SU-DHL-6 (cell line): ENCODE results near the gene SLC12A8.

Experiments used
- H2AFZ ChIP-seq: fragments of 200-600 bp; sonication (generic); 2 replicates; pipeline ENCODE4 v1.6.1; 2014; ENCODE audit warnings: low read depth, mild to moderate bottlenecking, moderate library complexity, mixed read lengths, antibody characterized with exemption, low read length; ENCODE audit not compliant: severe bottlenecking
- H3F3A ChIP-seq: fragments of 200-600 bp; shearing (Covaris generic); 2 replicates; pipeline ENCODE4 v1.6.0; 2016; ENCODE audit warnings: antibody characterized with exemption, mild to moderate bottlenecking; ENCODE audit not compliant: insufficient read depth
- H3K27ac ChIP-seq: fragments of 200-600 bp; sonication (generic); 2 replicates; pipeline ENCODE4 v1.5.1; 2016; ENCODE audit warnings: low read depth, mild to moderate bottlenecking, low read length, moderate library complexity, mixed read lengths
- H3K27me3 ChIP-seq: fragments of 200-600 bp; sonication (generic), shearing (Covaris generic); 2 replicates; pipeline ENCODE4 v1.6.0; 2014; ENCODE audit warnings: mild to moderate bottlenecking, low read length
- H3K36me3 ChIP-seq: fragments of 200-600 bp; sonication (generic); 2 replicates; pipeline ENCODE4 v1.6.1; 2014; ENCODE audit warnings: mild to moderate bottlenecking, low read length, mixed read lengths
- H3K4me2 ChIP-seq: fragments of 300-600, 200-600 bp; shearing (Covaris generic), sonication (generic); 2 replicates; pipeline ENCODE4 v1.6.0; 2014; ENCODE audit warnings: low read length, low read depth, mild to moderate bottlenecking; ENCODE audit not compliant: poor library complexity, severe bottlenecking
- H3K4me3 ChIP-seq: fragments of 200-600 bp; sonication (generic); 2 replicates; pipeline ENCODE4 v1.5.1; 2014; ENCODE audit warnings: antibody characterized with exemption, low read length, mild to moderate bottlenecking, mixed read lengths; ENCODE audit not compliant: insufficient read depth, poor library complexity, severe bottlenecking
- H3K79me2 ChIP-seq: fragments of 200-600 bp; sonication (generic); 2 replicates; pipeline ENCODE4 v1.6.1; 2014; ENCODE audit warnings: mild to moderate bottlenecking, low read length, moderate library complexity; ENCODE audit not compliant: insufficient read depth
- H3K9ac ChIP-seq: fragments of 200-600 bp; sonication (generic); 2 replicates; pipeline ENCODE4 v1.7.0; 2014; ENCODE audit warnings: mild to moderate bottlenecking, low read length
- H3K9me2 ChIP-seq: fragments of 200-600 bp; sonication (generic); replicated peaks from 2 replicates; pipeline ENCODE4 v1.6.1; 2014; ENCODE audit warnings: low read length; ENCODE audit not compliant: insufficient read depth
- H3K9me3 ChIP-seq: fragments of 200-600 bp; sonication (generic); 2 replicates; pipeline ENCODE4 v1.6.1; 2014; ENCODE audit warnings: low read length, mixed read lengths; ENCODE audit not compliant: insufficient read depth
- H4K20me1 ChIP-seq: fragments of 200-600 bp; sonication (generic); 2 replicates; pipeline ENCODE4 v1.6.1; 2014; ENCODE audit warnings: low read depth, mild to moderate bottlenecking, antibody characterized with exemption, low read length, moderate library complexity, mixed read lengths
- EZH2phosphoT487 ChIP-seq: fragments of 200-600 bp; sonication (generic), shearing (Covaris generic); conservative IDR thresholded peaks from 2 replicates; pipeline ENCODE4 v1.6.1; 2018; ENCODE audit warnings: mild to moderate bottlenecking, antibody characterized with exemption, low read length, moderate library complexity, mixed read lengths
- TF ChIP-seq, protein P1 (sequence below): fragments of 200-600 bp; sonication (generic); IDR thresholded peaks from one replicate; pipeline ENCODE4 v1.5.1; 2017; ENCODE audit warnings: antibody characterized with exemption, mild to moderate bottlenecking, low read length, moderate library complexity; ENCODE audit not compliant: insufficient read depth, poor library complexity, severe bottlenecking

SLC12A8 gene

DNA sequence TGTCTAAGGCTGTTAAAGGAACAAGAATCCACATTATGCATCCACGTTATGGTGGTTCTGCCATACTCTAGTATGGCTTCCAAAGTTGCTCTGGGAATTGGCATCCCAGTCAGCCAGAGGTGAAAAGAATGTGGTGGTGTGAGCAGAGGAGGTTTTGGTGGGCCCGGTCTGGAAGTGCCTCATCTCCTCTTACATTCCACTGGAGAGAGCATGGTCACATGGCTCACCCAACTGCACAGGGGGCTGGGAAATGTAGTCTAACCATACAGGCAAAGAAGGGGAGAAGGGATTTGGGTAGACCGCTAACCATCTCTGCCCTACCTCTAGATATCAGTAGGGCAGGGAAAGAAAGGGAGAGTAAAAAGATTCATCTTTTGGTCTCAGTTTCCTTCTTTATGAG is 153.6 kb downstream of the SLC12A8 start:
- no peak overlapping the region for H2AFZ ChIP-seq
- H3K9me2 ChIP-seq: no peaks in the 10 kb centered on the region
- H4K20me1 ChIP-seq: no peaks in the 10 kb centered on the region
- no peak overlapping the region for H3K4me3 ChIP-seq
- no peaks in the 10 kb centered on the region for H3K79me2 ChIP-seq
- no peaks in the 10 kb centered on the region for H3K27me3 ChIP-seq
- no peaks in the 10 kb centered on the region for H3K36me3 ChIP-seq
- no peaks in the 10 kb centered on the region for H3F3A ChIP-seq
- no peak overlapping the region for H3K4me2 ChIP-seq
- H3K27ac ChIP-seq: no peak overlapping the region
- H3K9ac ChIP-seq: no peak overlapping the region
- H3K9me3 ChIP-seq: no peaks in the 10 kb centered on the region
- TF ChIP-seq, protein P1, sequence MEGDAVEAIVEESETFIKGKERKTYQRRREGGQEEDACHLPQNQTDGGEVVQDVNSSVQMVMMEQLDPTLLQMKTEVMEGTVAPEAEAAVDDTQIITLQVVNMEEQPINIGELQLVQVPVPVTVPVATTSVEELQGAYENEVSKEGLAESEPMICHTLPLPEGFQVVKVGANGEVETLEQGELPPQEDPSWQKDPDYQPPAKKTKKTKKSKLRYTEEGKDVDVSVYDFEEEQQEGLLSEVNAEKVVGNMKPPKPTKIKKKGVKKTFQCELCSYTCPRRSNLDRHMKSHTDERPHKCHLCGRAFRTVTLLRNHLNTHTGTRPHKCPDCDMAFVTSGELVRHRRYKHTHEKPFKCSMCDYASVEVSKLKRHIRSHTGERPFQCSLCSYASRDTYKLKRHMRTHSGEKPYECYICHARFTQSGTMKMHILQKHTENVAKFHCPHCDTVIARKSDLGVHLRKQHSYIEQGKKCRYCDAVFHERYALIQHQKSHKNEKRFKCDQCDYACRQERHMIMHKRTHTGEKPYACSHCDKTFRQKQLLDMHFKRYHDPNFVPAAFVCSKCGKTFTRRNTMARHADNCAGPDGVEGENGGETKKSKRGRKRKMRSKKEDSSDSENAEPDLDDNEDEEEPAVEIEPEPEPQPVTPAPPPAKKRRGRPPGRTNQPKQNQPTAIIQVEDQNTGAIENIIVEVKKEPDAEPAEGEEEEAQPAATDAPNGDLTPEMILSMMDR: no peak
- TF ChIP-seq EZH2phosphoT487: no peak

- no peaks in the 10 kb centered on the region for H3K9me3 ChIP-seq
- no peak overlapping the region for H3K4me3 ChIP-seq
- no peaks in the 10 kb centered on the region for H3K79me2 ChIP-seq
- no peak overlapping the region for H3K27ac ChIP-seq
- H2AFZ ChIP-seq: no peak overlapping the region
- no peaks in the 10 kb centered on the region for H3K9me2 ChIP-seq
- no peaks in the 10 kb centered on the region for H4K20me1 ChIP-seq
- no peaks in the 10 kb centered on the region for H3K36me3 ChIP-seq
- H3F3A ChIP-seq: no peaks in the 10 kb centered on the region
- no peaks in the 10 kb centered on the region for H3K27me3 ChIP-seq
- no peak overlapping the region for H3K9ac ChIP-seq
- TF ChIP-seq, protein P1: no peak
- no peak for TF ChIP-seq EZH2phosphoT487
- H3K4me2 ChIP-seq: no peak overlapping the region
Measured at GRCh38 chr3:125058529-125058928, 154.0 kb downstream of the SLC12A8 start.

DNA sequence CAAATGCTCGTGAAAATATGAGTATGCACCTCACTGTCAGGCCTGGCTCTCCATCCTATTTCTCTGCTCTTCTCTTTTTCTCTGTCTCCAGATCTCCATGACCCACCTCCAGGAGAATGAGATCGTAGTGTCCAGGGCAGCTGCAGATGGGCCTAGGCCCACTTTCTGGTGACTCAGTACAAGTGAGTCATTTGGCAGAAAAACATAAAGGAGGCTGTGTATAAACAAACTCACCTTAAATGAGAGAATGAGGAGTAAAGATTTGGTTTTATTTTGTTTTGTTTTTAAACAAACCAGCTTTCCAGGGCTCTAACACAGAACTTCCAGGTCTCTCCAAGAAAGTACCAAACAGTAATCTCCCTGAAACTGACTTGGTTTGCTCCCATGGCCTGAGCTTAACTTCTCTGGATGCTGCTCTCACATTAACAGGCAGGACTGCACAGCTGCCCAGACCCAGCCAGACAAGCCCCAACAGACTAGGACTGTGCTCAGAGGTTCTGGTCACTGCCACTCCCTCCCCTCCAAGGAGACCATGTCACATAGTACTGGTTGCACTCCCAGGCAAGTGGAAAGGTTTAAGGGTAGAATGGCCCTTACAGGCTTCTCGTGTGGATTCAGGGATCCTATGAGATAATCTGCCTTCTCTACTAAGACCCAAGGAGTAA is 155.2 kb downstream of the SLC12A8 start:
- Histone ChIP-seq H3F3A (no peaks in the 10 kb centered on the region), H3K27ac (no peak overlapping the region), H3K9ac (no peak overlapping the region), H3K4me3 (no peak overlapping the region), H2AFZ (no peak overlapping the region), H3K9me2 (no peaks in the 10 kb centered on the region), H3K27me3 (no peaks in the 10 kb centered on the region), H3K36me3 (no peaks in the 10 kb centered on the region), H4K20me1 (no peaks in the 10 kb centered on the region), H3K4me2 (no peak overlapping the region), H3K79me2 (no peaks in the 10 kb centered on the region), H3K9me3 (no peaks in the 10 kb centered on the region)
- TF ChIP-seq EZH2phosphoT487: no peak
- TF ChIP-seq, protein P1: no peak
